ENCODE data around the gene MDFIC. TPM values are rescaled to one million over a fixed set of nuclear protein-coding genes. Genes with fewer than 3 reads are reported as not detected.

Gene MDFIC
- total RNA-seq, 1 donor from 2014 or later: 39.0 TPM

GRCh38 chr7:115032715-115033703, 111.1 kb downstream of the MDFIC start:
- no peak for DNase-seq
- Histone ChIP-seq H3K4me1 (no peaks in the 10 kb centered on the region), H3K27me3 (no peaks in the 10 kb centered on the region), H3K4me3 (no peak overlapping the region), H3K36me3 (no peaks in the 10 kb centered on the region), H3K27ac (no peak overlapping the region), H3K9me3 (no peaks in the 10 kb centered on the region)
- no peak for ATAC-seq
- intact Hi-C loops (cut with DNase I): no loop called here
- no peak for TF ChIP-seq CTCF (IDR thresholded peaks at IDR 0.05)

GRCh38 chr7:115033917-115034459, 112.1 kb downstream of the MDFIC start:
- TF ChIP-seq CTCF (IDR thresholded peaks at IDR 0.05): no peak
- intact Hi-C loops (cut with DNase I): no loop called here
- Histone ChIP-seq H3K27ac (no peak overlapping the region), H3K36me3 (no peaks in the 10 kb centered on the region), H3K4me3 (no peak overlapping the region), H3K9me3 (no peaks in the 10 kb centered on the region), H3K27me3 (no peaks in the 10 kb centered on the region), H3K4me1 (no peaks in the 10 kb centered on the region)
- DNase-seq: no peak
- no peak for ATAC-seq

- TF ChIP-seq CTCF (IDR thresholded peaks at IDR 0.05): no peak
- no peak overlapping the region for H3K4me3 ChIP-seq
- no peaks in the 10 kb centered on the region for H3K4me1 ChIP-seq
Observed at GRCh38 chr7:115034515-115034914, 112.6 kb downstream of the MDFIC start.

GRCh38 chr7:115037128-115037802, 115.4 kb downstream of the MDFIC start:
- Histone ChIP-seq H3K27me3 (no peaks in the 10 kb centered on the region), H3K27ac (no peak overlapping the region), H3K4me3 (no peak overlapping the region), H3K9me3 (no peaks in the 10 kb centered on the region), H3K4me1 (no peaks in the 10 kb centered on the region), H3K36me3 (no peaks in the 10 kb centered on the region)
- ATAC-seq (no peak), DNase-seq (no peak)
- intact Hi-C loops (cut with DNase I): no loop called here
- TF ChIP-seq CTCF (IDR thresholded peaks at IDR 0.05): no peak

More at GRCh38 chr7:115034515-115034914, 112.6 kb downstream of the MDFIC start:
- Histone ChIP-seq H3K27me3 (no peaks in the 10 kb centered on the region), H3K27ac (no peak overlapping the region), H3K36me3 (no peaks in the 10 kb centered on the region), H3K9me3 (no peaks in the 10 kb centered on the region)
- intact Hi-C loops (cut with DNase I): no loop called here
- ATAC-seq: no peak
- no peak for DNase-seq

GRCh38 chr7:115038158-115038557, 116.3 kb downstream of the MDFIC start:
- Histone ChIP-seq H3K27me3 (no peaks in the 10 kb centered on the region), H3K36me3 (no peaks in the 10 kb centered on the region), H3K9me3 (no peaks in the 10 kb centered on the region), H3K27ac (no peak overlapping the region), H3K4me1 (no peaks in the 10 kb centered on the region), H3K4me3 (no peak overlapping the region)
- no peak for DNase-seq
- TF ChIP-seq CTCF (IDR thresholded peaks at IDR 0.05): no peak
- peak; percentile 62 for ATAC-seq
- intact Hi-C loops (cut with DNase I): no loop called here
